Left lung (tissue), 10 donors: ENCODE results near the gene PRDX5. TPM values are rescaled to one million over a fixed set of nuclear protein-coding genes. Genes with fewer than 3 reads are reported as not detected.

Source experiments
- ATAC-seq: fragments of 200-7000 bp; cut with Tn5 transposase; one replicate; pipeline ENCODE4 v1.9.1; 2020; ENCODE audit warnings: moderate library complexity
- DNase-seq, 4 donors: peaks; one replicate each; pipeline ENCODE4 v3.0.0-alpha.2; 2013 to 2020
- H3K27ac ChIP-seq, 2 donors: fragments of 200-600 bp; sonication (generic) in 1 of 2; one replicate each; pipeline versions ENCODE4 v1.5.0 to v1.8.0; 2020 to 2021
- H3K27me3 ChIP-seq, 2 donors: fragments of 200-600 bp; sonication (generic) in 1 of 2; one replicate each; pipeline versions ENCODE4 v1.5.0 to v1.8.0; 2020 to 2021
- H3K36me3 ChIP-seq, 2 donors: fragments of 200-600 bp; sonication (generic) in 1 of 2; one replicate each; pipeline versions ENCODE4 v1.5.0 to v1.8.0; 2020 to 2021
- H3K4me1 ChIP-seq, 2 donors: fragments of 200-600 bp; one replicate each; pipeline ENCODE4 v1.8.0; 2021
- H3K4me3 ChIP-seq, 2 donors: fragments of 200-600 bp; sonication (generic) in 1 of 2; one replicate each; pipeline versions ENCODE4 v1.5.0 to v1.8.0; 2020 to 2021; ENCODE audit warnings: mild to moderate bottlenecking in 1 of 2
- H3K9me3 ChIP-seq, 2 donors: fragments of 200-600 bp; sonication (generic) in 1 of 2; one replicate each; pipeline versions ENCODE4 v1.5.0 to v1.8.0; 2020 to 2021
- CTCF ChIP-seq, 2 donors: fragments of 200-600 bp; sonication (generic) in 1 of 2; IDR thresholded peaks; one replicate each; pipeline versions ENCODE4 v1.5.0 to v1.8.0; 2021; ENCODE audit warnings: antibody characterized with exemption in 2 of 2
- intact Hi-C, 2 donors: fragments of 100-400 bp; cut with DNase I; formaldehyde crosslinking; loops; one replicate each; pipeline versions ENCODE4 v1.11.2 to v1.14.2; 2022
- polyA plus RNA-seq, 6 donors: library from polyadenylated mRNA; unstranded; fragments of 120-200 nt; gene quantifications; one replicate each; pipeline ENCODE4 v1.2.1, GENCODE V29; 2013; ENCODE audit not compliant: insufficient read length in 6 of 6
- total RNA-seq, 2 donors: library from RNA; stranded (reverse); fragmentation: NEBNext Ultra II Directional; extraction: Animal tissue kit (Norgen Biotek cat#: 25700); gene quantifications; one replicate each; pipeline ENCODE4 v1.2.1, GENCODE V29; 2021
- donor health status: DM: no; HTN: yes; CAD: no.
- donor health status: DM: no; HTN: no; CAD: no.

PRDX5 gene
- total and polyA plus RNA-seq, 8 donors, result 150 to 209 (median 177) TPM

- Histone ChIP-seq H3K4me1 (peaks cover 19 to 44% of the 10 kb centered on the region in 2 donors), H3K9me3 (no peaks in the 10 kb centered on the region), H3K36me3 (peaks cover 0 to 56% of the 10 kb centered on the region in 2 donors), H3K4me3 (peak overlapping the region in 1 of 2 donors; percentile 86), H3K27ac (no peak overlapping the region), H3K27me3 (no peaks in the 10 kb centered on the region)
- ATAC-seq (no peak), DNase-seq (no peak)
- intact Hi-C loops, result no loop called here
- no peak for TF ChIP-seq CTCF (IDR thresholded peaks at IDR 0.05)
Observed at GRCh38 chr11:64360448-64360921, 42.6 kb downstream of the PRDX5 start.

GRCh38 chr11:64361659-64362058, 43.7 kb downstream of the PRDX5 start:
- Histone ChIP-seq H3K9me3 (no peaks in the 10 kb centered on the region), H3K4me1 (peaks cover 19 to 39% of the 10 kb centered on the region in 2 donors), H3K36me3 (peaks cover 0 to 67% of the 10 kb centered on the region in 2 donors), H3K27ac (no peak overlapping the region), H3K27me3 (no peaks in the 10 kb centered on the region), H3K4me3 (no peak overlapping the region)
- ATAC-seq (no peak), DNase-seq (no peak)
- intact Hi-C loops, result no loop called here
- no peak for TF ChIP-seq CTCF (IDR thresholded peaks at IDR 0.05)

GRCh38 chr11:64362339-64362738, 44.4 kb downstream of the PRDX5 start:
- ATAC-seq, result no peak
- Histone ChIP-seq H3K27me3 (no peaks in the 10 kb centered on the region), H3K4me1 (peaks cover 19 to 35% of the 10 kb centered on the region in 2 donors), H3K4me3 (no peak overlapping the region), H3K27ac (no peak overlapping the region), H3K36me3 (peaks cover 0 to 69% of the 10 kb centered on the region in 2 donors), H3K9me3 (no peaks in the 10 kb centered on the region)
- no peak for TF ChIP-seq CTCF (IDR thresholded peaks at IDR 0.05)
- intact Hi-C loops, result no loop called here
- no peak for DNase-seq

GRCh38 chr11:64364435-64364834, 46.5 kb downstream of the PRDX5 start:
- H3K27ac ChIP-seq, result no peak overlapping the region
- H3K36me3 ChIP-seq, result peaks cover 0 to 88% of the 10 kb centered on the region in 2 donors
- no peak for DNase-seq
- TF ChIP-seq CTCF (IDR thresholded peaks at IDR 0.05), result no peak
- peaks cover 9 to 17% of the 10 kb centered on the region in 2 donors for H3K4me1 ChIP-seq
- no peak overlapping the region for H3K4me3 ChIP-seq
- no peak for ATAC-seq
- H3K9me3 ChIP-seq, result no peaks in the 10 kb centered on the region
- no peaks in the 10 kb centered on the region for H3K27me3 ChIP-seq
- intact Hi-C loops, result no loop called here

- ATAC-seq (no peak), DNase-seq (no peak)
- intact Hi-C loops, result no loop called here
- Histone ChIP-seq H3K36me3 (peaks cover 0 to 93% of the 10 kb centered on the region in 2 donors), H3K9me3 (no peaks in the 10 kb centered on the region), H3K27ac (no peak overlapping the region), H3K4me3 (no peak overlapping the region), H3K4me1 (peaks cover 5 to 12% of the 10 kb centered on the region in 2 donors), H3K27me3 (no peaks in the 10 kb centered on the region)
- TF ChIP-seq CTCF (IDR thresholded peaks at IDR 0.05), result no peak
Observed at GRCh38 chr11:64364911-64365310, 47.0 kb downstream of the PRDX5 start.
